K562 (cell line): ENCODE data around the gene RSBN1L. TPM values are rescaled to one million over a fixed set of nuclear protein-coding genes. Genes with fewer than 3 reads are reported as not detected.

ENCODE experiments used
- ATAC-seq: fragments of 200-7000 bp; cut with Tn5 transposase; 3 replicates; pipeline ENCODE4 v1.9.1; 2020; ENCODE audit warnings: moderate library complexity
- BruUV-seq: library from RNA; stranded (reverse); fragments of 400-500 nt; replicated peaks from 2 replicates; lab custom pipeline; 2021; lab: Mats Ljungman, UMichigan
- CTCF ChIA-PET: fragments of 300-600 bp; formaldehyde crosslinking; extraction: SDS; loops from one replicate; lab custom pipeline; 2021; ENCODE audit warnings: low intra/inter-chr PET ratio; lab: Yijun Ruan, JAX
- POLR2A ChIA-PET: fragments of 300-600, 350-650 bp; sonication (Branson Sonifier 250); formaldehyde crosslinking; extraction: SDS; loops from one replicate; lab custom pipeline; 2021; ENCODE audit warnings: antibody characterized with exemption, inconsistent platforms; lab: Yijun Ruan, JAX
- DNase-seq, 4 experiments: peaks; one replicate each; pipeline versions ENCODE4 v3.0.0 to v3.0.0-alpha.2; 2011 to 2018; ENCODE audit warnings: low spot score in 3 of 4, mixed read lengths in 3 of 4; ENCODE audit errors: extremely low read depth in 1 of 4
- FAIRE-seq: peaks from 2 replicates; lab custom pipeline; 2011; peaks lifted over from hg19 to GRCh38; lab: Jason Lieb, UNC
- H2AFZ ChIP-seq: 2 replicates; pipeline ENCODE4 v1.6.0; 2011; ENCODE audit warnings: low read depth, low read length, control low read depth, inconsistent platforms
- H3K27ac ChIP-seq: fragments of 200-600 bp; 3 replicates; pipeline ENCODE4 v1.8.0; 2011; ENCODE audit warnings: low read depth, mild to moderate bottlenecking, control low read depth, inconsistent platforms, low read length, moderate library complexity, mixed read lengths; ENCODE audit errors: extremely low read depth
- H3K27me3 ChIP-seq, 2 experiments: fragments of 300-600 bp in 1 of 2; 2 replicates in 1 of 2; 3 replicates in 1 of 2; pipeline versions ENCODE4 v1.6.0 to v1.8.0; 2011; ENCODE audit warnings: inconsistent platforms in 2 of 2, low read length in 2 of 2, mild to moderate bottlenecking in 1 of 2, mixed read lengths in 1 of 2, moderate library complexity in 1 of 2; ENCODE audit not compliant: control insufficient read depth in 2 of 2, insufficient read depth in 2 of 2
- H3K36me3 ChIP-seq: fragments of 300-600 bp; 3 replicates; pipeline ENCODE4 v1.8.0; 2011; ENCODE audit warnings: mild to moderate bottlenecking, low read length, inconsistent platforms; ENCODE audit not compliant: control insufficient read depth, insufficient read depth
- H3K4me1 ChIP-seq, 2 experiments: fragments of 200-600 bp in 1 of 2; replicated peaks in 1 of 2; 2 replicates in 1 of 2; 3 replicates in 1 of 2; pipeline versions ENCODE4 v1.5.1 to v1.8.0; 2011; ENCODE audit warnings: inconsistent platforms in 2 of 2, low read length in 2 of 2, mild to moderate bottlenecking in 1 of 2, mixed read lengths in 1 of 2, moderate library complexity in 1 of 2; ENCODE audit not compliant: control insufficient read depth in 2 of 2, insufficient read depth in 2 of 2
- H3K4me2 ChIP-seq: 2 replicates; pipeline ENCODE4 v1.6.1; 2011; ENCODE audit warnings: low read length, control low read depth, inconsistent platforms, mixed read lengths; ENCODE audit not compliant: insufficient read depth
- H3K4me3 ChIP-seq: fragments of 200-600 bp; sonication (generic), shearing (Covaris generic); 2 replicates; pipeline ENCODE4 v1.5.1; 2016; ENCODE audit warnings: control low read depth, inconsistent platforms
- H3K79me2 ChIP-seq: fragments of 200-600 bp; 3 replicates; pipeline ENCODE4 v1.8.0; 2011; ENCODE audit warnings: low read length, inconsistent platforms; ENCODE audit not compliant: control insufficient read depth, insufficient read depth
- H3K9ac ChIP-seq, 2 experiments: 2 replicates each; pipeline versions ENCODE4 v1.6.0 to v1.6.1; 2011; ENCODE audit warnings: low read depth in 2 of 2, low read length in 2 of 2, control low read depth in 1 of 2, inconsistent platforms in 1 of 2, mild to moderate bottlenecking in 1 of 2, mixed read lengths in 1 of 2; ENCODE audit not compliant: insufficient read depth in 1 of 2
- H3K9me1 ChIP-seq: one replicate; pipeline ENCODE4 v1.6.0; 2011; ENCODE audit warnings: inconsistent platforms, mild to moderate bottlenecking, low read length, moderate library complexity; ENCODE audit not compliant: control insufficient read depth, insufficient read depth
- H3K9me3 ChIP-seq: replicated peaks from 2 replicates; pipeline ENCODE4 v1.5.1; 2011; ENCODE audit warnings: low read depth, low read length, inconsistent platforms; ENCODE audit not compliant: control insufficient read depth, insufficient read depth
- H4K20me1 ChIP-seq: replicated peaks from 2 replicates; pipeline ENCODE4 v1.6.1; 2011; ENCODE audit warnings: low read length, inconsistent platforms, mixed read lengths; ENCODE audit not compliant: control insufficient read depth, insufficient read depth
- BHLHE40 ChIP-seq: IDR thresholded peaks from 2 replicates; pipeline ENCODE4 v1.6.1; 2011; ENCODE audit warnings: low read length, improper control_type of control experiment
- CEBPB ChIP-seq: fragments of 450-650 bp; IDR thresholded peaks from 2 replicates; pipeline ENCODE4 v1.6.1; 2016; ENCODE audit warnings: missing genetic modification characterization, missing compliant biosample characterization
- HDAC1 ChIP-seq, 2 experiments: fragments of 450-650 bp; IDR thresholded peaks; 2 replicates each; pipeline ENCODE4 v1.6.1; 2016 to 2017; ENCODE audit warnings: inconsistent platforms in 1 of 2, mild to moderate bottlenecking in 1 of 2, moderate library complexity in 1 of 2
- MXI1 ChIP-seq: IDR thresholded peaks from 2 replicates; pipeline ENCODE4 v1.6.1; 2011; ENCODE audit warnings: low read depth, mild to moderate bottlenecking, improper control_type of control experiment, low read length
- NCOA6 ChIP-seq: fragments of 450-650 bp; IDR thresholded peaks from 2 replicates; pipeline ENCODE4 v1.6.1; 2017; ENCODE audit warnings: mild to moderate bottlenecking
- NCOR1 ChIP-seq: fragments of 450-650 bp; IDR thresholded peaks from 2 replicates; pipeline ENCODE4 v1.6.1; 2016; ENCODE audit warnings: mild to moderate bottlenecking, moderate library complexity
- POLR2AphosphoS2 ChIP-seq: IDR thresholded peaks from 2 replicates; pipeline ENCODE4 v1.6.1; 2012; ENCODE audit warnings: low read length, improper control_type of control experiment
- SAP30 ChIP-seq: fragments of 200-600 bp; sonication (generic); IDR thresholded peaks from 2 replicates; pipeline ENCODE4 v1.6.1; 2012; ENCODE audit warnings: borderline replicate concordance, low read depth, mild to moderate bottlenecking, moderate library complexity, low read length, control low read depth, inconsistent platforms; ENCODE audit not compliant: insufficient read depth, poor library complexity, severe bottlenecking
- SMARCE1 ChIP-seq: fragments of 450-650 bp; IDR thresholded peaks from 2 replicates; pipeline ENCODE4 v1.7.1; 2016; ENCODE audit warnings: mild to moderate bottlenecking
- SRF ChIP-seq, 2 experiments: fragments of 250-450, 450-650 bp in 1 of 2; sonication (Bioruptor Pico) in 1 of 2; sonication (generic) in 1 of 2; formaldehyde crosslinking; IDR thresholded peaks; 2 replicates each; pipeline versions ENCODE4 v1.5.0 to v1.5.1; 2020 to 2022; ENCODE audit warnings: mild to moderate bottlenecking in 1 of 2, missing genetic modification reagents in 1 of 2
- TFAP4 ChIP-seq: sonication (generic); formaldehyde crosslinking; IDR thresholded peaks from 2 replicates; pipeline ENCODE4 v1.8.0; 2022; ENCODE audit warnings: missing genetic modification reagents, mild to moderate bottlenecking, moderate library complexity, borderline replicate concordance
- ZNF134 ChIP-seq: fragments of 250-450 bp; sonication (Bioruptor Pico); conservative IDR thresholded peaks from 2 replicates; pipeline ENCODE4 v1.4.0; 2020
- WGBS: fragments of 100-300 bp; shearing (Covaris generic); methylation state at CpG from one replicate; pipeline ENCODE4 v1.1.6; 2016; ENCODE audit warnings: low coverage, mixed read lengths; ENCODE audit not compliant: insufficient coverage; ENCODE audit errors: missing lambda C conversion rate; 5-methylcytosine and 5-hydroxymethylcytosine counted together
- in situ Hi-C: fragments of 300-500 bp; cut with MboI; formaldehyde crosslinking; loops from 4 replicates; pipeline ENCODE4 v1.15.0; 2018; ENCODE audit warnings: inconsistent platforms, mixed read lengths
- intact Hi-C: fragments of 100-400 bp; cut with micrococcal nuclease; formaldehyde crosslinking; loops from 2 replicates; pipeline ENCODE4 v1.14.2; 2022
- polyA plus RNA-seq, 8 experiments: library from polyadenylated mRNA; depleted of rRNA in 4 of 8; stranded (reverse) in 5 of 8; unstranded in 3 of 8; fragments of >200 nt; fragmentation: Nextera tagmentation in 2 of 8; fragmentation: Illumina TruSeq in 1 of 8; extraction: Ambion mirVana in 2 of 8; extraction: Trizol in 1 of 8; gene quantifications; 2 replicates each; pipeline versions ENCODE4 v1.2.1 to v1.2.3, GENCODE V29; 2011 to 2014; ENCODE audit warnings: inconsistent platforms in 1 of 8, missing spikeins in 1 of 8
- total RNA-seq, 7 experiments: library from RNA; depleted of rRNA in 6 of 7; stranded (reverse); fragments of >200 nt in 6 of 7; fragmentation: Illumina TruSeq in 2 of 7; extraction: Trizol in 2 of 7; gene quantifications; 2 replicates each; pipeline versions ENCODE4 v1.2.1 to v1.2.3, GENCODE V29; 2011 to 2021; ENCODE audit warnings: low replicate concordance in 1 of 7
- TF ChIP-seq, protein P1 (sequence below): sonication (generic); formaldehyde crosslinking; IDR thresholded peaks from 2 replicates; pipeline ENCODE4 v1.8.1; 2022; ENCODE audit warnings: missing genetic modification reagents
- TF ChIP-seq, protein P2 (sequence below), 2 experiments: fragments of 450-650 bp; IDR thresholded peaks; 2 replicates each; pipeline ENCODE4 v1.6.1; 2018; ENCODE audit warnings: mild to moderate bottlenecking in 2 of 2, low read depth in 1 of 2; ENCODE audit not compliant: partially characterized antibody in 2 of 2
- TF ChIP-seq, protein P3 (sequence below): sonication (generic); formaldehyde crosslinking; IDR thresholded peaks from 2 replicates; pipeline ENCODE4 v1.8.1; 2023; ENCODE audit warnings: mild to moderate bottlenecking, missing genetic modification reagents

RSBN1L gene
- total and polyA plus RNA-seq, 9 of the 15 experiments (the other 6 are each of a cell fraction or from before 2014, with no cell fraction given) = 6.2 to 35.2 (median 20.1) TPM

DNA sequence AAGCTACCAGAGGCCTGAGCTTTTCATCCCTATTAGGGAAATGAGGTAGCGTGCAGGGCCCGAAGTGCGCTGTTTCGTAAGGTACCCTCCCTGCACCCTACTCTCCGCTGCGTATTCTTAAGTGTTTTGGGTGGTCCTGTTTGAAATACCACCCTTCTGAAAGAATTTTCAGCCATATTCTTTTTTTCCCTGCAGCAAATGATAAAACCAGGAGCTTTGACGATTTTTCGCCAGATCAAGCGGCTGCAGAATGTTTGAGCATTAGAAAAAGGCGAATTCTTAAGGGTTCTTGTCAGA is 1.2 kb downstream of the RSBN1L start:
- peak overlapping the region; percentile 89 to 100; a peak in 3 of 4 replicates for H3K9ac ChIP-seq
- peak overlapping the region; percentile 93 for H3K4me3 ChIP-seq
- no peaks in the 10 kb centered on the region for H3K9me1 ChIP-seq
- H3K9me3 ChIP-seq = no peaks in the 10 kb centered on the region
- peaks cover 17% of the 10 kb centered on the region; the same call in 1 of the 2 replicates for H4K20me1 ChIP-seq
- peaks cover 94% of the 10 kb centered on the region for H3K79me2 ChIP-seq
- TSS peak; percentile 45 for BruUV-seq
- peaks cover 21% of the 10 kb centered on the region for H3K36me3 ChIP-seq
- peak overlapping the region; percentile 87 for H3K4me2 ChIP-seq
- peak; percentile 29 for ATAC-seq
- WGBS = 1% methylated on average over 10 of the region's 10 CpGs
- DNase-seq = peak in 1 of 4 experiments; percentile 52
- H3K27me3 ChIP-seq = no peaks in the 10 kb centered on the region
- intact Hi-C loops (loop anchor here (2.0 to 5.0 kb wide), 4 partner anchors 35 to 205 kb away; partner anchors contain the start of gene PTPN12), in situ Hi-C loops (no loop called here)
- ChIA-PET POLR2A (interaction anchor here (0.9 to 3.2 kb wide), 5 partner anchors 9 to 30 kb away, joined by 3 to 16 read pairs (median 9); no protein-coding TSS in a partner anchor), CTCF (no interaction called here)
- no peak for FAIRE-seq
- peak overlapping the region; percentile 88 for H3K27ac ChIP-seq
- peaks cover 9 to 17% of the 10 kb centered on the region in 2 experiments; a peak in 4 of 5 replicates for H3K4me1 ChIP-seq
- peak overlapping the region; percentile 97 for H2AFZ ChIP-seq
- TF ChIP-seq, protein P1, sequence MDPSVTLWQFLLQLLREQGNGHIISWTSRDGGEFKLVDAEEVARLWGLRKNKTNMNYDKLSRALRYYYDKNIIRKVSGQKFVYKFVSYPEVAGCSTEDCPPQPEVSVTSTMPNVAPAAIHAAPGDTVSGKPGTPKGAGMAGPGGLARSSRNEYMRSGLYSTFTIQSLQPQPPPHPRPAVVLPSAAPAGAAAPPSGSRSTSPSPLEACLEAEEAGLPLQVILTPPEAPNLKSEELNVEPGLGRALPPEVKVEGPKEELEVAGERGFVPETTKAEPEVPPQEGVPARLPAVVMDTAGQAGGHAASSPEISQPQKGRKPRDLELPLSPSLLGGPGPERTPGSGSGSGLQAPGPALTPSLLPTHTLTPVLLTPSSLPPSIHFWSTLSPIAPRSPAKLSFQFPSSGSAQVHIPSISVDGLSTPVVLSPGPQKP = no peak
- TF ChIP-seq POLR2AphosphoS2 = no peak
- TF ChIP-seq MXI1 = peak; percentile 3; the same call in 1 of the 2 replicates
- peak; percentile 86 for TF ChIP-seq TFAP4 (CRISPR knock-in tag)
- peak in 1 of 2 experiments; percentile 57; a peak in 1 of 4 replicates for TF ChIP-seq SRF (CRISPR knock-in tag; IDR thresholded peaks at IDR 0.05)
- 0 out of 4 replicates have a peak, but pooled peaks of 1 of the 2 experiments have one; percentile 86 for TF ChIP-seq HDAC1 (IDR thresholded peaks at IDR 0.05)
- TF ChIP-seq ZNF134 (CRISPR knock-in tag) = no peak
- TF ChIP-seq, protein P2, sequence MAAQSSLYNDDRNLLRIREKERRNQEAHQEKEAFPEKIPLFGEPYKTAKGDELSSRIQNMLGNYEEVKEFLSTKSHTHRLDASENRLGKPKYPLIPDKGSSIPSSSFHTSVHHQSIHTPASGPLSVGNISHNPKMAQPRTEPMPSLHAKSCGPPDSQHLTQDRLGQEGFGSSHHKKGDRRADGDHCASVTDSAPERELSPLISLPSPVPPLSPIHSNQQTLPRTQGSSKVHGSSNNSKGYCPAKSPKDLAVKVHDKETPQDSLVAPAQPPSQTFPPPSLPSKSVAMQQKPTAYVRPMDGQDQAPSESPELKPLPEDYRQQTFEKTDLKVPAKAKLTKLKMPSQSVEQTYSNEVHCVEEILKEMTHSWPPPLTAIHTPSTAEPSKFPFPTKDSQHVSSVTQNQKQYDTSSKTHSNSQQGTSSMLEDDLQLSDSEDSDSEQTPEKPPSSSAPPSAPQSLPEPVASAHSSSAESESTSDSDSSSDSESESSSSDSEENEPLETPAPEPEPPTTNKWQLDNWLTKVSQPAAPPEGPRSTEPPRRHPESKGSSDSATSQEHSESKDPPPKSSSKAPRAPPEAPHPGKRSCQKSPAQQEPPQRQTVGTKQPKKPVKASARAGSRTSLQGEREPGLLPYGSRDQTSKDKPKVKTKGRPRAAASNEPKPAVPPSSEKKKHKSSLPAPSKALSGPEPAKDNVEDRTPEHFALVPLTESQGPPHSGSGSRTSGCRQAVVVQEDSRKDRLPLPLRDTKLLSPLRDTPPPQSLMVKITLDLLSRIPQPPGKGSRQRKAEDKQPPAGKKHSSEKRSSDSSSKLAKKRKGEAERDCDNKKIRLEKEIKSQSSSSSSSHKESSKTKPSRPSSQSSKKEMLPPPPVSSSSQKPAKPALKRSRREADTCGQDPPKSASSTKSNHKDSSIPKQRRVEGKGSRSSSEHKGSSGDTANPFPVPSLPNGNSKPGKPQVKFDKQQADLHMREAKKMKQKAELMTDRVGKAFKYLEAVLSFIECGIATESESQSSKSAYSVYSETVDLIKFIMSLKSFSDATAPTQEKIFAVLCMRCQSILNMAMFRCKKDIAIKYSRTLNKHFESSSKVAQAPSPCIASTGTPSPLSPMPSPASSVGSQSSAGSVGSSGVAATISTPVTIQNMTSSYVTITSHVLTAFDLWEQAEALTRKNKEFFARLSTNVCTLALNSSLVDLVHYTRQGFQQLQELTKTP (IDR thresholded peaks at IDR 0.05; ENCODE audit: low read depth in 1 of 2, partially characterized antibody in 2 of 2) = peak in 1 of 2 experiments; percentile 37
- peak; percentile 56 for TF ChIP-seq CEBPB
- TF ChIP-seq NCOR1 = no peak
- no peak for TF ChIP-seq NCOA6
- 0 out of 2 replicates have a peak, but pooled peaks have one; percentile 34 for TF ChIP-seq SMARCE1
- peak; percentile 48; the same call in 1 of the 2 replicates for TF ChIP-seq BHLHE40
- peak; percentile 84 for TF ChIP-seq SAP30
- TF ChIP-seq, protein P3, sequence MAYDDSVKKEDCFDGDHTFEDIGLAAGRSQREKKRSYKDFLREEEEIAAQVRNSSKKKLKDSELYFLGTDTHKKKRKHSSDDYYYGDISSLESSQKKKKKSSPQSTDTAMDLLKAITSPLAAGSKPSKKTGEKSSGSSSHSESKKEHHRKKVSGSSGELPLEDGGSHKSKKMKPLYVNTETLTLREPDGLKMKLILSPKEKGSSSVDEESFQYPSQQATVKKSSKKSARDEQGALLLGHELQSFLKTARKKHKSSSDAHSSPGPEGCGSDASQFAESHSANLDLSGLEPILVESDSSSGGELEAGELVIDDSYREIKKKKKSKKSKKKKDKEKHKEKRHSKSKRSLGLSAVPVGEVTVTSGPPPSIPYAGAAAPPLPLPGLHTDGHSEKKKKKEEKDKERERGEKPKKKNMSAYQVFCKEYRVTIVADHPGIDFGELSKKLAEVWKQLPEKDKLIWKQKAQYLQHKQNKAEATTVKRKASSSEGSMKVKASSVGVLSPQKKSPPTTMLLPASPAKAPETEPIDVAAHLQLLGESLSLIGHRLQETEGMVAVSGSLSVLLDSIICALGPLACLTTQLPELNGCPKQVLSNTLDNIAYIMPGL = no peak
